HG03565 (cell line): ENCODE results near the gene ZNF536.
"Not testable (repeated sequence)": the region's sequence is repeated elsewhere in the genome, so short reads cannot be mapped to it uniquely, and the experiment has no call there.

ENCODE experiments used
- ATAC-seq: cut with Tn5 transposase; IDR thresholded peaks from one replicate; pipeline ENCODE4 v1.9.1; 2021; ENCODE audit warnings: mild to moderate bottlenecking, moderate library complexity; ENCODE audit not compliant: unreplicated experiment

The ZNF536 gene

GRCh38 chr19:30443531-30444252 lies 71.5 kb downstream of the ZNF536 start:
- ATAC-seq, result no peak

GRCh38 chr19:30444253-30444671 lies 72.1 kb downstream of the ZNF536 start:
- ATAC-seq, result no peak

GRCh38 chr19:30444686-30445232 lies 72.6 kb downstream of the ZNF536 start:
- ATAC-seq, result no peak

- no peak for ATAC-seq
Observed at GRCh38 chr19:30445385-30445784, 73.2 kb downstream of the ZNF536 start.

GRCh38 chr19:30446120-30446519 lies 73.9 kb downstream of the ZNF536 start:
- not testable (repeated sequence) for ATAC-seq

- ATAC-seq, result no peak
Observed at GRCh38 chr19:30446850-30447552, 74.8 kb downstream of the ZNF536 start.

- ATAC-seq, result no peak
Observed at GRCh38 chr19:30447553-30447870, 75.3 kb downstream of the ZNF536 start.

- ATAC-seq, result no peak
Observed at GRCh38 chr19:30448386-30449077, 76.3 kb downstream of the ZNF536 start.

- no peak for ATAC-seq
Observed at GRCh38 chr19:30449078-30449590, 77.0 kb downstream of the ZNF536 start.

- no peak for ATAC-seq
Observed at GRCh38 chr19:30449673-30450072, 77.5 kb downstream of the ZNF536 start.

GRCh38 chr19:30450100-30450499 lies 77.9 kb downstream of the ZNF536 start:
- no peak for ATAC-seq

GRCh38 chr19:30450835-30451321 lies 78.7 kb downstream of the ZNF536 start:
- ATAC-seq, result no peak

- no peak for ATAC-seq
Observed at GRCh38 chr19:30452931-30453330, 80.7 kb downstream of the ZNF536 start.

- ATAC-seq, result no peak
Observed at GRCh38 chr19:30453743-30454142, 81.6 kb downstream of the ZNF536 start.

GRCh38 chr19:30455881-30456280 lies 83.7 kb downstream of the ZNF536 start:
- no peak for ATAC-seq

- ATAC-seq, result no peak
Observed at GRCh38 chr19:30457484-30457883, 85.3 kb downstream of the ZNF536 start.

GRCh38 chr19:30459859-30460258 lies 87.7 kb downstream of the ZNF536 start:
- ATAC-seq, result no peak

- no peak for ATAC-seq
Observed at GRCh38 chr19:30464162-30464561, 92.0 kb downstream of the ZNF536 start.

- not testable (repeated sequence) for ATAC-seq
Observed at GRCh38 chr19:30466598-30466997, 94.4 kb downstream of the ZNF536 start.

GRCh38 chr19:30467239-30467638 lies 95.1 kb downstream of the ZNF536 start:
- ATAC-seq, result no peak

GRCh38 chr19:30469774-30470173 lies 97.6 kb downstream of the ZNF536 start:
- ATAC-seq, result no peak
